ENCODE results near the gene IPCEF1.

The IPCEF1 gene

DNA sequence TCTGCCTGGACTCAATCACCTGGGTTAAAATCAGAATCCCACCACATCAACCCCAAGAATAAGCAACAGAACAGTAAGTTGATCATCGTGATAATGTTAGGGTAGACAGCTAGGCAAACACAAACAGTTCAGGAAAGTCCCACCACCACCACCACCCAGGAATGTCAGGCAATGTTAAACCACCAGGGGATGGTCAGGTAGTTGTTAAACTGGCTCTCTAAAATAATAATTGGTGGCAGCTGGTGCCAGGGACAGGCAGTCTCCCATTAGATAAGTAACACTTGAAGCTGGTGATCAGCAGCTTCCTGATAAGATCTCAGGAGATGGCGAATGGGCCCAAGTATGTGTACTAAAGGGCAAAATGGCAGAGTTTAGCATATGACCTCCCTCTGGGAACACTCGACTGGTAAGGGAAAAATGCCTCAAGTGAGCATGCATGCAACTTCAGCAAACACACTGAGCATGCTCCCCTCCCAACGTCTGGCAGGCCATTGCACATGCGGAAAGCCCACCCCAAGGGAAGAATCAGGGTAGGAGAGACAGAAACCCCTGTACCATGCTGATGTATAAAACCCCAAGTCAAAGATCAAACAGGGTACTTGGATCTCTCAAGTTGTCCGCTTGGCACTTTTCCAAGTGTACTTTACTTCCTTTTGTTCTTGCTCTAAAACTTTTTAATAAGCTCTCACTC lies 66.6 kb downstream of the IPCEF1 start:
- no peak for DNase-seq

DNA sequence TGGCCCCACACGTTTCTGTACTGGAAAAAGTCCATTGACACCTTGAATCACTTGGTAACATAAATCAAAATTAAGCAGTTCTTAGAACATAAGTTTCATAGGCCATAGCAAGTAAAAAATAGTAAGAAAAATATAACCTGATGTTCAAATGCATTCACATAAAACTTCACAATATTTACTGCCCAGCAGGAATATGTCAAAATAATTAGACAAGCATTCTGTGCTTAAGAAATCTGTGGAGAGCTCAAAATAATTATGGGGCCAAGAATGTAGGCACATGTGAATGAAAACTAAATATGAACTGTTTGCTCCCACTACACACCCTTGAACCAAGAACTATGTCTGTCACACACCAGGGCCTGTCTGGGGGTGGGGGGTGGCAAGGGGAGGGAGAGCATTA lies 70.8 kb downstream of the IPCEF1 start:
- no peak for DNase-seq

DNA sequence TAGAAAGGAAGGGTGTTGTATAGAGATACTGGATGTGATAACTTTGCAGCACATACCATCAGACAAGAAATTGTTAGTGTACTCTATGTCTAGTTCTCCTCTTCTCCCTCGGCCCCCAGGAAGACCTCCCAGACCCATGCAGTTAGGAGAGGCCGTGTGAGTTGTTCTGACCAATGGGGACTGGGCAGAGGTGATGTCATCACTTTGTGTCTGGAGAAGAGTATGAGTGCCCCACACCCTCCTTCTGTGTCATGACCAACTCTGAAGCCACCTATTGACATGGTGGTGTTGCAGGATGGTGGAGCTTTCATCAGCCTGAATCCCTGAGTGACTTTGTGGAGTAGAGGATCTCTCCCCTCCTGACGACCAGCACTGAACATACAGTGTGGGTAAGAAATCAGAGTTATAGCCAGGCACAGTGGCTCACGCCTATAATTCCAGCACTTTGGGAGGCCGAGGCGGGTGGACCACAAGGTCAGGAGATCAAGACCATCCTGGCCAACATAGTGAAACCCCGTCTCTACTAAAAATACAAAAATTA lies 72.2 kb downstream of the IPCEF1 start:
- no peak for DNase-seq

DNA sequence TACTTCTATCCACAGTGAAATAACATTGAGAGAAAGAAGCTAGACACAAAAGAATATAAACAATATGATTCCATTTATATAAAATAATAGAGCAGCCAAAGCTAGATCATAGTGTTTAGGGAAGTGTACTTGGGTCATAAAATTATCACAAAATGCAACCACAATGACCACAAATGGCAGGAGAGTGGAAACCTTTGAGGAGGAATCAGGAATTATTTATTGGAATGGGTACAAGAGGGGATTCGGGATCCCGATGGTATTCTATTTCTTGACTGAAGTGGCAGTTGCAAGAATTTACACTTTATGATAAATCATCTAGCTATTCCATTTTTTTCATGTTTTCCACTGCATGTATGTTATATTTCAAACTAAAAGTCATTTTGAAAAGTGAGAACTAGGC lies 76.1 kb downstream of the IPCEF1 start:
- no peak for DNase-seq

DNA sequence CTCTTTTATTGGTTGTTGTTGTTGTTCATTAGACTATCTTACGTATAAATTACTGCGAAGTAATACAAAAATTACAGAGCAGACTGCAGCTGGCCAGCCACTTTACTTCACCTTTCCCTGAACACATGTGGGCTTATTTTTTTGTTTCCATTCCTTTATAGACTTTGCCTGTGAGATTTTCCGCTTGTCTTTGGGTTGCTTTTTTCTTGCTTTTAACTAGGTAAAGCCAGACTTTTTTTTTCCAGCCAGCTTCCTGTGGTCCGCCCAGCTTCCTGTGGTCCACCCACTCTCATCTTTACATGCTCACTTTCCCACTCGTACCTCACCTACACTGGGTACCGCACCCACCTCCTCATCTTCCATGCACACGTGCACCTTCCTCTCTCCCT lies 79.0 kb downstream of the IPCEF1 start:
- peak; percentile 30 for DNase-seq

DNA sequence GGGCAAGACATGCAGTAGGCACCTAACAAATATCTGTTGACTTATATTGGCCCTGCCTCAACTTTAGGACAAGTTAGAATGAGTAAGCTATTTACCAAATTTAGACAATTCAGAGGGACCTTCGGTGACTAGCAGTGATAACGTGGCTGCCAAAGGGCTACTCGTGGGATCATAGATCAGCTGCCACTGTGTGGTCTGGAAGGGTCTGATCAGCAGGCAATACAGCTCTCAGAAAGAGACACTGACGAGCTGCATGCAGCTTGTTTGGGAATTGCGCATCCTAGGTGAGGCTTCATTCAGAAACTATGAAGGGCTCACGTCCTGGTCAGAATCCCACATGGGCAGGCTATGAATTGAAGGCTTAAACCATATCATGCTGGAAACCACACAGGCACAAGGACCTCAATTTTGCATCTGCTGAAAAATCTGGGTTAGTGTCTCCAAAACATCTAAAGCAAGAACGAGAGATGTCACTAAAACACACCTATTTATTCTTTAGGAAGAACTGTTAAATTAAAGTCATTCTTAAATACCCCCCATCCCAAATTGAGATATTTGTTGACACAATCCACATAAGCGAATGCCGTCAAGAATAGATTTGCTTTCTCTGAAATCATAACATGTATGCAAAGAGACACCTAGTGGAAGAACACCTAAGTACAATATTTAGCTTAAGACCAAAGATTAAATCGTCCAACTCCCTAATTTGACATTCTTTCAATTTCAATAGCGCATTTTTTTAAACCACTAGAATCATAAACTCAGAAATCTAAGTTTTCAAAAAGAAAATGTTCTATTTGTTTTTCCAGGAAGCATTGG lies 79.6 kb downstream of the IPCEF1 start:
- no peak for DNase-seq

DNA sequence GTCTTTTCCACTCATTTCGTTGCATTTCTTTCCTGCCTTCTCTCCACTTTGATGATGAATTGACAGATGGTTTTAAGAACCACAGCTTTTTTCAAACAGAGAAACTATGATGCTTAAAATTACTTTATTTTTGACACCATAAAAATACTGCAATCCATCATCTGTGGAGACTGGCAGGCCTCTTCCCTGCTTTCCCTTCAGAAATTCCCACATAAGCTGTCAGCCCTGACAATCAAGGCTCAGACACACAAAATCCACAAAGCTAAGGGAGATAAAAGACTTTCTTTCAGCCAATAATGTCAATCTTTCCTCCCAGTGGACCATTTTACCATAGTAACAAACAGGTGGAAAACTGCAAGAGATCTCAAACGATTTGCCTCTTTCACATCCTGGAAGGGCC lies 82.4 kb downstream of the IPCEF1 start:
- DNase-seq = no peak

DNA sequence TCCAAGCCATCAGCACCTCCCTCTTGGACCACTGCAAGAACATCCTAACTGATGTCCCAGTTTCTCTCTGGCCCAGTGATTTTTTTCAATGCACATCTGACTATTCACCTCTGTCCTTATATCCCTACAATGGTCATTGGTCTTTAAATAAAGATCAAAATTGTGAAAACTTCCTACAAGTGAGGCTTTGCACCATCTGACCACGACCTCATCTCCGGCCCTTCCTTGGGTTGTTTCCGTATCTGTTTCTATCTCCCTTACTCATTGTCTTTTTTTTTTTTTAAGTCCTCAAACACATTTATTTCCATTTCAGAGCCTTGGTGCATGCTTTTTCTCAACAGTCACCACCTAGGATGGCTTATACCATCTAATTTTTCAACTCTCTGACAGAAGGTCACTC lies 88.1 kb downstream of the IPCEF1 start:
- no peak for DNase-seq

DNA sequence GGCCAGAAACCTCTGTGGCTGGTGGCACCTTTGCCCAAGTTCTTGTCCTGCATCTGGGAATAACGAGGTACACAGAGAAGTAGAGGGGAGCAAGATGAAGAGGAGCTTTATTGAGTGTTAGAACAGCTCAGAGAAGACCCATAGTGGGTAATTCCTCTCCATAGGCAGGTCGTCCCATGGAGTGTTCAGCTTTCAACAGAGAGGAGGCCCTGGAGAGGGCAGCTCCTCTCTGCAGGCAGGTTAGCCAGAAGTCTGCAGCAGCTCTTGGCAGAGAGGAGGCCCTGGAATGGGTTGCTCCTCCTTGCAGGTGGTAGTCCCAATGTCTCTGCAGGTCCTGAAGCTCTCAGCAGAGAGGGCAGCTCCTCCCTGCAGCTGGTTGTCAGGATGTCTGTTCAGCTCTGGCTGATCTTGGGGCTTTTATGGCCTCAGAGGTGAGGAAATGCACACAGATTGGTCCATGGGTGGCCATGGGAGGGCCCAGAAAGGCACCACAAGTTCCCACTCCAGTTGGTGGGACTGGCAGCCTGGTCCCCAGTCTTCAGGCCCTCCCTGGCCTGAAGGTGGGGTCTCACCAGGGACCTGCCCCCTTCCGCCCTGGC lies 89.0 kb downstream of the IPCEF1 start:
- no peak for DNase-seq

DNA sequence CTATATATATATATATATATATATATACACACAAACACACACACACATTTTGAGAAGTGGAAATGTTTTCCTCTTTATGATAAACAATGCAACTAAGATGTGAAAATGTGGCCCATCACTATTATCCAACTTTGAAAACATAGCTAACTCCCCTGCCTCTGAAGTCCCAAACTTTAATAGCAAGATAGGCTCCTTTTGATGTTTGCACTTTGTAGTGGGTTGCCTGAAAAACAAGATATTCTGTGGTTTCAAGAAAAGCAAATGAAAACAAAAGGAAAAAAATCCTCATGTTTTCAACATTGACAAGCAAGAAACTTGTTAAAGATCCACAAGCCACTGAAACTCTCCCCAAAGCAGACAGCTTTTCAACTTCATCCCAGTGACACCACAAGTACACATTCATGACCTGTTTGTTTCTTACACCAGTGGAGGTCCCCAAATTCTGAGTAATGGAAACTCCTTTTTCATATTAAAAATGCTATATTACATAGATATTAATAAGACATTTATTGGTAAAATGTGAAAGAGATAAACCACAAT lies 90.0 kb downstream of the IPCEF1 start:
- no peak for DNase-seq

DNA sequence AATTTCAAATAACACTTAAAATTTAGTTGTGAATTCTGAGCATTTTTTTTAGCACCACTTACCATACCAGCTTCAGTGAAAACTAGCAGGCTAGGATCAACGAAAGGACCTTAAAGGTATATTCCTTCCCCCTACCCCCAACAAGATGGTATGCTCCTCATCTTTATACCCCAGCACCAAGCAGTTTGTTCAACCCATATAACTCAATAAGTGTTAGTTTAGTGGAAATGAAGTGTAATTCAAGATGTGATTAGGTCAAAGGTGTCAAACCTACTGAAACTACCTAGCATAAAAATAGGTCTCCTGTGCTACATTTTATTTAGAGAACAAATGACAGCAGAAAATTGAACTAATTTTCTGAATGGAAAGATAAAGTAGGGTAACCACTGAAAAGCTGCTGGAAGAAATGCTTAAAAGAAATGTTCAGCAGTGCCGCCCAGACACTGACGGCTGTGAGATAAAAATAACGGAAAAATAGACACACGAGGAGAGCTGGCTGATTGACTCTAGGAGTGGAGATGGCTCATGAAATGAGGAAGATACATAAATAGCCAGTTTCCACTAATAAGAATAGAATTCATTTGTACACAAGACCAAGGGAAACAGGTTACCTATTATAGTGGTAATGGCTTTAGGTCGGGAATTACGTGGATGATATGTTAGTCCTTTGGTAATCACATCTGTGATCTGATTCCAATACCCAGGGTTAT lies 94.8 kb downstream of the IPCEF1 start:
- no peak for DNase-seq

DNA sequence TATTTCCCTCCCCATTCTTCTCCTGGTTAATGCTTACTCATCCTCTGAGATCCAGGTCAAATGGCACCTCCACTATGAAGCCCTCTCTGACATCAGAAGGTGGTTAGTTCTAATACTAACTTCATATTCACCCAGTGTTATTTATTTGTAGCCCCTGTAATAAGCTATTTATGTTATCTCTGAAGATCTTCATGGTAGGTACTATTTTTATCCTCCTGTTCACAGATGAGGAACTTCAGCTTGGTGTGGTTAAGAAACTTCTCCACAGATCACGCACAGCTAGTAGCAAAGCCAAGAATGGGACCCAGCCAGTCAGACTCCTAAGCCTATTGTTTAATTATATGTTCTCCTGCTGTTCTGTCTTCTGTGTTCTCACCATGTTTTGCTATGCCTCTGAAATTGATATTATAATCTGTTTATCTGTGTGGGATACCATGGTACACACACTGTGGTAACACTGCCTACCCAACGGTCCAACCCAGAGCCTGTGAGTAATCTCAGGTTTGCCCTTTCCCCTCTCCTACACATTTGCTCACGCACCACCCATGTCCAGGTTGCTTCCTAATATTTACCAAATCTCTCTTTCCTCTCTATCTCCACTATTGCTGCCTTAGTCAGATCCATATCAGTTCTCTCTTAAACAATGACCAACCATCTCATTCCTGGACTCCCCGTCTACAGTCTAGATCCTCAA lies 98.4 kb downstream of the IPCEF1 start:
- no peak for DNase-seq

DNA sequence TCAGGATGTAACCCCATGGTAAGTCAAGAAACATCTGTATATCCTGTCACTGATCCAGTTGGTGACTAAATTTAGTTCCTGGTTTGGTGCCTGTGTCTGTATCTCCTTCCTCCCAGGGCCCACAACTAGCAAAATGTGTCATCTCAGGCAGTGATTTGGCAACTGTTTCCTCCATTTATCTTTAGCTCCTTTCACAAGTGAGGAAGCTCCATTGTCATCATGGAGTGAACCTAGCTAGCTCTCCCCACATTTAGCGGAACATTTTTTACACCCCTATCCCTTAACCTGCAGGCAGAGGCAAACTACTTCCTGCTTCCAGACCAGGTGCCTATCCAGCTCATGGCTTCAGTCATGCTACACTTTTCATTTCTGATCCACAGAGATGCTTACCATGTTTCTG lies 99.5 kb downstream of the IPCEF1 start:
- DNase-seq = no peak

DNA sequence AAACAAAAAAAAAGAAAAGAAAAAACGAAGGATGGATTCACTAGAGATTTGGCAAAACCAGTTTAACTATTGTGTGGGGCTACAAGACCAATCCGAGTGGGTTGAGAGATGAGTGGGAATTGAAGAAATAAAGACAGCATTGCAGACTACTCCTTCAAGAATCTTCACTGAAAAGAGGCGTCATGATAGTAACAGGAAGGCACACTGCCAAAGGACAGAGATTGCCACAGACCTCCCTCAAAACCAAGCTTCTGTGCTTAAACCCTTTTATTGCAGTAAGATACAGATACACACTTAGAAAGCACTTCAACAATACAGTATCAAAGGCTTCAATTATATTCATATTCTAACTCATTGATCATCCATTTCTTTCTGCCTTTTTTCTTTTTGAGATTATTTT lies 103.9 kb downstream of the IPCEF1 start:
- DNase-seq = no peak

DNA sequence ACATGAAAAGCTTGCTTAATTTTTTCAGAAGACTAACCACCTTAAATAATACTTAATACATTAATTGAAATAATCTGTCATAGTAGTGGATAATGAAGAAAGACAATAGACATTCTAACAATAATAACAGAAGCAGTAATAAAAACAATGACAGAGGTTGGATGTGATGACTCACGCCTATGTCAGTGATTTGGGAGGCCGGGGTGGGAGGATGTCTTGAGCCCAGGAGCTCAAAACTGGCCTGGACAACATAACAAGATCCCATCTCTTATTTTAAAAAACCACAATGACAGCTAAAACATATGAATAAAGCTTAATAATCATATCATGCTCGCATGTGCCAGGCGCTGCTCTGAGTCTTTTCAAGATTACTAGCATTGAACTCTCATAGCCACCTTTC lies 105.5 kb downstream of the IPCEF1 start:
- peak; percentile 17 for DNase-seq

DNA sequence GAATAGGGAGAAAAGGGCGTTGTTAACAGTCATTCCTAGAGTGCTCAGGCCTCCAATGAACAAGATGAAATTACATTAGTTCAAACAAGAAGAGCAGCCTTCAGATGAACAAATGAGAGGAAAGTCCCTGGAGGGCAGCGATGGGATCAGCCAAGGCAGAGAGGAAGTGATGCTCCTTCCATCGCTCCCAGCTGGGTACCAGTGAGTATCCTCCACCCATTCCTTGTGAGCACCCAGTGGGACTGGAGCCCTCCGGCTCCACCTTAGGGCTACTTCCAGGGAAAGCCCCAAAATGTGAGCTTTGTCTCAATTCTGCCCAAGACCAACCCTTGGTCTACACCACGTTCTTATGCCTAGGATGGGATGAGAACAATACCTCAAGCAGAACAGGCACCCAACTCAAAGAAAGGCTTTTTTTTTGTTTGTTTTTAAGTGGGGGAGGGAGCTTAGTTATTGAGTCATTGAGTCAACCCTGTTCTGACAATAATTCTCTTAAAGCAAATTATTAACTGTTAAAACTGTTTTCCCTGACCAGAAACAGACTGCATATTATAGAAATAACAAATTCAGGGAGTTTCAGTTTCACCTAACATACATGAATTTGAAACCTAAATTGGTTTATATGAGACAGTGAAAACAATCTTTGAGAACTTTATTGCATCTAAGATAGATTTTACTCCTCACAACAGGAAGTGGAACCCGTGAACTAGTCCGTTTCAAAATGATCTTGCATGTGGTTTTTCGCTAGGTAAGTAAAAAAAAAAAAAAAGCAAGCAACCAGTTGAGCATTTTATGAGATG lies 106.9 kb downstream of the IPCEF1 start:
- DNase-seq = peak; percentile 35

DNA sequence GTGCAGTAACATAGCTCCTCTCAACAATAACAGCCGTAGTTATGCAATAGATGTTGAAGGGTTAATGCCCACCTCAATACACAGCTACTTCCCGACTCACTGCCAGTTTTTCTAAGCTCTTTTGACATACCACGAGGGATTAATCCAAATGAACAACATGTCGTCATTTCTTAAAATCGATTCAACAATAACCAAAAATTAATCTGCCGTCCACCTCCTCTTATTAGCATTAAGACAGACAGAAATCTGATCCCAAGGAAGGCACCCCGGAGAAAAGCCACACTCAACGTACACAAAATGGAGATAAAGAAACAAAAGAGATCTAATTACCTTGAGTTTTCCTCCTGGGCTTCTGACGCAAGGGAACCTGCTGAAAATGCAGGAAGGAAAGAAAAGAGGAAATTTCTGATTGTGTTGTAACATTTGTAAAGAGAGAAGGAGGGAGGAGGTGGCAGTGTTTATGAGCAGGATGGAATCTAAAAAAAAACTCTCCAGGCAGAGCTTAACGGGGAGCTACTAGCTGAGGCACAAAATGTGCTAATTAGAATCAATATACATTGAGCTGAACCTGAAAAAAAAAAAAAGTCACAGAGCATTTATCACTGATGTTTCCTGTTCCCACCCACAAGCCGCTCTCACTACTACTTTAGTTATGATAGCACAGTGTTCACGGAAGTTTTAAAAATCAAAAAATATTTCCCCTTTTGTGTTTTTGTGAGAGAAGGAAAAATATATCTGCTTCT lies 109.3 kb downstream of the IPCEF1 start:
- DNase-seq = peak; percentile 55

DNA sequence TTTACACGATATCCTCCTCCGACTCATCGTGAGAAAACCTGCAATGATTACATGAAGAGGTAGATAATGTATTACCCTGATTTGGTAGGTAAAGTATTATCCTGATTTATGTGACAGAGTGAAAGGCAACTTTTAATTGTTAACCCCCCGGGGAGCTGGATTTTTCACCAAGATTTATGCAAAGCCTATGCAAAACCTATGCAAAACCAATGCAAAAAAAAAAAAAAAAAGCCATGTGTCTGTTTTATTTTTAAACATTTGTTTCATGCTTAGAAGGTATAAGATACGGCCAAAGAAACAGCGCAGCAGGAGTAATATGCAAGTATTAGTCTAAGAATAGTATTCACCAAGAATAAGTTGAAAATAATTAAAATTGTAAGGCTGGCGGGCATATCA lies 109.9 kb downstream of the IPCEF1 start:
- no peak for DNase-seq

DNA sequence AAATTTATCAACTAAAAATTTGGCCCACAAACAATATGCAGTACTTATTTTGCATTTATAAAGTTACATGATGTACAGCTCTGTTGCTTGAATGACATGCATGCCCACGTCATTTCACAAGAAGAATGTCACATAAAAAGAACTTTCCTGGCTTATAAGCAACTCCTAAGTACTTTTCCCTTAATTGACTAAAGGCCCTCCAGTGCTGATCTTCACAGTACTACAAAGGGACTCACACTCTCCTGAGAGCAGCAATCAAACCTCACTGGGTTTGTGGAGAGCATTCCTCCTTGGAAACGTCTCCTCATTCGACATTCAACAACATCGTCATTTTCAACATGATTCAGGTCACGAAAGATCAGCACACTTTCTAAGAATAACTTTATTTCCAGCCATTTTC lies 111.1 kb downstream of the IPCEF1 start:
- DNase-seq = no peak
